Stimulated activated CD8-positive, alpha-beta memory T cell treated with anti-CD3 and anti-CD28 coated beads, Interleukin-7, amount 100 ng/mL, for 24 hours (primary cell): Measurements from ENCODE around the gene CA12.

Source experiments
- DNase-seq: peaks from one replicate; pipeline ENCODE4 v3.0.0-alpha.2; 2020; ENCODE audit warnings: low read depth

Gene CA12

DNA sequence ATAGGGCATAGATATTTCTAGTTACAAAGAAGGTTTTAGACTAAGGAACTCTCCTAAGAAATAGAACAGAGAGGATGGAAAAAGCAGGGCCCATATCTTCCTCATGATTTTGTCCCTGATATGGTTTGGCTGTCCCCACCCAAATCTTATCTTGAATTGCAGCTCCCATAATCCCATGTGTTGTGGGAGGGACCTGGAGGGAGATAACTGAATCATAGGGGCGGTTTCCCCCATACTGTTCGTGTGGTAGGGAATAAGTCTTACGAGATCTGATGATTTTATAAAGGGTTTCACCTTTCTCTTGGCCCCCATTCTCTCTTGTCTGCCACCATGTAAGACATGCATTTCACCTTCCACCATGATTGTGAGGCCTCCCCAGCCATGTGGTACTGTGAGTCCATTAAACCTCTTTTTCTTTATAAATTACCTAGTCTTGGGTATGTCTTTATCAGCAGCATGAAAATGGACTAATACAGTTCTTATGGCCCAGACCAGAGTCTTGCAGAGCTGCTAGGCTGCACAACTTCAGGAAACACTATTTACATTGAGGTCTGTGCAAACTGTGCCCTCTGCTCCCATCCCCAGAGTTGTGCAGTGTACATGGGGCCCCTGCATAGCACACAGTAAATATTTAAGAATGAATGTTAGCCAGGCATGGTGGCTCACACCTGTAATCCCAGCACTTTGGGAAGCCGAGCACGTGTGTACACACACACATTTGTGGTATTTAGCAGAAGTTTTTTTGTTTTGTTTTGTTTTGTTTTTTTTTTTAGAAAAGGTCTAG lies 20.3 kb upstream of the CA12 start:
- no peak for DNase-seq

DNA sequence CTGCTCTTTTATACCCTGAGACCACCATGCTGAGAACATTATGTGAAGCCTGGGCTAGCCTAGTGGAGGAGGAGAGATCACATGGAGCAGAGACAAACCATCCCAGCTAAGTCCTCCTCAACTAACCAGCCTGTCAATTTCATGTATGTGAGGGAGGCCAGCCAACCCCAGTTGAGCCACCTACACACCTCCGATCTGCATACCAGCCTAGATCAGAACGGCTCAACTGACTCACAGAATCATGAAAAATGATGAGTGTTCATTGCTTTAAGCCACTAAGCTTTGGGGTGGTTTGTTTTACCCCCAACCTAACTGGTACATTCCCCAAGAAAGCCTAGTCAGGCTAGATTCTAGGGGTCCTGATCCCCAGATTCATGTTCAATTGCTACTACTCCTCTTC lies 19.4 kb upstream of the CA12 start:
- no peak for DNase-seq

DNA sequence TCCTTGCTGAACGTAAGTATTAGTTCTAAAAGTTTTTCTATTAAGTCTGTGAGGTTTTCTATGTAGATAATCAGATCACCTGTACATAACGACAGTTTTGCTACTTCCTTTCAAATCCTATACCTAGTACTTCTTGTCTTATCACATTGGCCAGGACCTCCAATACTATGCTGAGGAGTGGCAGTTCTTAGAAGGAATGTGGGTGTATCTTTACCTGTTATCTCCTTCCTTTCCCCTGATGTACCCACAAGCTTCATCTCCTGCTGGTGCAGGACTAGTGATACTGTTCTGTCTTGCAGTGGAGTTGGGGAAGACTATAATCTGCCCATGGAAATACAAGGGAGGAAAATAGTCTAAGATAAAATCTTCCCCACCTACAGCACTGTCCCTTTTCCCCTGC lies 16.8 kb upstream of the CA12 start:
- no peak for DNase-seq

DNA sequence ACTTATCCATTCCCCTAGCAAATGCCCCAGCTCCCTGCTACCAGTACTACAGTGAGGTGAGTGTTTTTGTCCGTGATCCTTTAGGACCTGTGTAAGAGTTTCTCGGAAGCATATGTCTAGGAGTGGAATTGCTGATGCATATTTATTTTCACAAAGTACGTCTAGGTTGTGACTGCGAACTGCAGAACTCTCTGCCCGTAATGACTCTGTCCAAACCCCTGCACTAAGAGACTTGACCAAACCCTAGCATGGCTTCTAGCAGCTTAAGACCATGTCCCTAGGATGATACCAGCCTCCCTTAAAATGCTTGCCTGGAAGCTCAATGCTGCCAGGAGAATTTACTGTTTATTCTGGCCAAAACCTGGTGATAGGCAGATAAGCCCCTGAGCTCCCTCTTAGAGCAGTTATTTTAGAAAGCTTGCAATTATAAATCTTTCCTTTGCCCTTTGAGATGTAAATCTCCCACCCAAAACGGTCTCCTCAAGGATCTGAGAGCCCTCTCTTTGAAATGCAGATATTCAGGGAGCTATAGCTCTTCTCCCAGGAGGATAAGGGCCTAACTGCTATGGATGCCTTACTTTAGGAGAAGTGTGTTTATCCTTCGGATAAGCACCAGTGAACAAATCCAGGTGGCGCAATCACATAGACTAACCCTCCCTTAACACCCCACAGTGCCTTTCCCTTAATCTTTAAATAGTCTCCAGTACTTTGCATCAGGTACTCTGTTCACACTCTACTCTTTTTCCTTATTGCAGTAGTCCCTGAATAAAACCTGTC lies 14.7 kb upstream of the CA12 start:
- DNase-seq: no peak

DNA sequence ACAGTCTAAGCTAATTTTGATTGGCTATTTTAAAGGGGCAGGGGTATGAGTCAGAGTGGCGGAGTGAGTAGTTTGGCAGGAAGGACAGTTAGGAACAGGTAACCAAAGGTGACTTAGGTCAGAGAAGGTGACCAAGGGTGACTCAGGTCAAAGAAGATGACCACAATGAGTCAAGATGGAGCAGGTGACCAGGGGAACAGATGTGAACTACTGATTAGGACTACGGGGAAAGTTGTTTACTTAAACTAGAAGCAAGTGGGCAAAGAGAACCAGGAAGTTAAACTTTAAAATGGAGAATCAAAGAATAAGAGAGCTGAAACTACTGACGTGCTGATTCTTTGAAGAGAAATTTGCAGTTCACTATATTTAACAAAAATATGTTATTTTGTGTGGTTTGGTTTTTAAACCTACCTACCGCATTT lies 14.1 kb upstream of the CA12 start:
- no peak for DNase-seq

DNA sequence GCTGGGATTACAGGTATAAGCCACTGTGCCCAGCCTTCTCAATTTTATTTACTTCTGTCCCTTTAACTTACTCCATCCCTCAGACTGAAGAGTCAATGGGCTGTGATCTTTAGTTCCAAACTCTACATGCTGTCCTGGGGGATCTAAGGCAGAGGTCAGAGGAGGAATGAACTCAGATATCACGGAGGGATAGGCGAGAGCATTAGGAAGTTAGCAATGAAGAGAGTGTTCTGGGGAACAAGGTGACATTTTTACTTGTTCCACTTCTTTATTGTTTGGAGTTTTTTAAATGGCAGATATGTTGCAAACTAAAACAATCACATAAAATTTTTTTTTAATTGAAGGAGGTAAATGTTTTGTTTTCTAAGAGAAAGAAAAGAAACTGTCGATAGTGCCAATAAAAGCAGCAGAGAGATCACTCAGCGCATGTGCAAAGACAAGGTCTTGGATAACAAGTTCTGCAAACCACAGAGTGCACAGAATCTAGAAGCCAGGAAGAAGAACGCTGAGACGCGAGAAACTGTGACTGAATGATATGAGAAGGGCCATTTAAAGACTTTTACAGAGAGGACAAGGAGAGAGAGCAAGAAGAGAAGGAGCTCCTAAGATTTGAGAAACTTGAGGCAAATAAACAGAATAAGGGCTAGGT lies 10.8 kb upstream of the CA12 start:
- no peak for DNase-seq

DNA sequence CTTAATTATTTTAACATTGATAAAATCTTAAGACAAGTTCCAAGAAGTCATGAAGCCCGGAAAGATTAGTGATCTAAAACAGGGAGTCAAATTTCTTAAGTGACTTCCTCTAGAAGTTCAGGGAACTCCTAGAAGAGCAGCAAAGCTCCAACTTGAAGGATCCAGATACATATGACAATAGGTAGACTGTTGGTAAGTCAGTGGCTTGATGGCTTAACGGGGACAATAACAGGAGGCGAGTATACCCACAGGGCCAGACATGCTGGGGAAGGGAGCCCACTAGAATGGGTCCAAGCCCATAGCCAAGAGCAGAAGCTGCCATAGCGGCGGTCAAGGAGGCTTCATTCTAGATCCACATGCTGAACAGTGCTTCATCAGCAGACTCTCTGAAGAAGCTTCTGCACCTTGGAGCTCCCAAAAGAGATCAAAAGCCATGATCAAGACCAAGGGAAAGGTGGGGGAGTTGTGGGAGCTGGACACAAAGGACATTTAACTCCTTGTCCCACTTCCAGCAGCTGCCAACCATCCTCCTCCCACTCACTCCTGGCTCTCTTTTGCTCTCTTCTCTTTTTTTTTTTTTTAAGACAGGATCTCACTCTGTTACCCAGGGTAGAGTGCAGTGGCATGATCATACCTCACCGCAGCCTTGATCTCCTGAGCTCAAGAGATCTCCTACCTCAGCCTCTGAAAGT lies 10.2 kb upstream of the CA12 start:
- DNase-seq: no peak

DNA sequence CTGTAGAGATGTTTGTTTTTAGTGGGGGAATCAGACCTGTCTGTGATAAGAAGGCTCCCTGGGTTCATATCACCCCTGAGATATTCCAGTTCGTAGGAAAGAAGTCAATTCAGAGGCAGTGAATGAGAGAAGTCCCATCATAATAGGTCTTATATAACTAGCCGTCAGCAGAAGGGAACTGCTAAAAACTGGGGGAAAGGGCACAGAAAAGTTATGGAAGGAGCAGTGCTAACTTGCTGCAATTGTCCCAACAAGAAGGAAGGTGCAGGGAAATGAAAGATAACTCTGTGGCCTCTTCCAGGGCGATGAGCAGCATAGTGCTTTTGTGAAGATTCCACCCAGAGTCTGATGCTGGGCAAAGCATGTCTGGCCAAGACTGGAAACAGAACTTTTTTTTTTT lies 9.0 kb upstream of the CA12 start:
- DNase-seq: no peak

DNA sequence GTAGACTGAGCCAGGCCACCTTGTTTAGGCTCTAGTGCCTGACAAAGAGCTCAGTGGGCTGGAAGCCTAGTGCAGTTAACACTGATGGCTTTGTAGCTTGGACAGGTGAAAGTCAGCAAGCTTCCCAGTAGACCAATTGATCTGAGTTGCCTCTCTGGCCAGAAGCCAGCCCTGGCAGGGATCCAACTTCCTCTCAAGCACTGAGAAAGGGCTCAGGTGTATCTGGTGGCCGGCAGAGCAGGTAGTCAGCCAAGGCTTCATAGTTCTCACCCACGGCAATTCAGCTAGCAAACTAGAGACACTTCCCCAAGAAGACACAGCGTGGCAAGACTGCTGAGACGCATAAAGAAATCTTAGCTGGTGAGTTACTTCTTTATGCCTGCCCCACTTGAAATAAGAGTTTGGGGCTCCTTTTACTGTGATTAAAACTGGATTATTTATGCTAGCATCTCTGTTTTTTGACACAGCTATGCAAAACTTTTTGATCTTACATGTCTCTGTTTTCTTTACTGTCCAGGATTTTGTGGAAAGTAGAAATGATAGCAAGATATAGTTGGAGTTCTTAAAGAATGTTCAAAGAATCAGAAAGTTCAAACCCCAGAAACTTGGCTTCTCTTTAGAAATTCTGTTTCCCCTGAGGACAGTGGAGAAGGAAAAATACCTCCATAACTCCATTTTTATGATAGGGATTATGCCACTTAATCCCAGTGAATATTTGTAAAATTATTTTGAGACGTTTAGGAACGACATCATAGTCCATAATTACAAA lies 8.4 kb upstream of the CA12 start:
- no peak for DNase-seq

DNA sequence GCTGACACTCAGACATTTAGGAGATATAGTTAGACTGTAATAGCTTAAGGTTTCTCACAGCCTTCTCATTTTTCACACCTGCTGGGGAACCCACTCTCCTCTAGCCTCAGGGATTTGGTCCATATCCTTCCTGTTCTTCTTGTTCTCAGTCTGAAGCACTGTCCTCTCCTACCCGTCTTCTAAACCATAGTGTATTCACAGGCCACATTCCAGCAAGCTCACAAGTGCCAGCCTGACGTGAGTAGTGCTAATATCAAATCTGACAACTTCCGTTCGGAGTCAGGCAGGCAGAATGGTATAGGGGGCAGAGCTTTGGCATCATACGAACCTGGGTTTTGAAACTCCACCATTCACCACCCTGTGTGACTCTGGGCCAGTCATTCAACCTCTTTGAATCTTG lies 6.9 kb upstream of the CA12 start:
- DNase-seq: no peak

DNA sequence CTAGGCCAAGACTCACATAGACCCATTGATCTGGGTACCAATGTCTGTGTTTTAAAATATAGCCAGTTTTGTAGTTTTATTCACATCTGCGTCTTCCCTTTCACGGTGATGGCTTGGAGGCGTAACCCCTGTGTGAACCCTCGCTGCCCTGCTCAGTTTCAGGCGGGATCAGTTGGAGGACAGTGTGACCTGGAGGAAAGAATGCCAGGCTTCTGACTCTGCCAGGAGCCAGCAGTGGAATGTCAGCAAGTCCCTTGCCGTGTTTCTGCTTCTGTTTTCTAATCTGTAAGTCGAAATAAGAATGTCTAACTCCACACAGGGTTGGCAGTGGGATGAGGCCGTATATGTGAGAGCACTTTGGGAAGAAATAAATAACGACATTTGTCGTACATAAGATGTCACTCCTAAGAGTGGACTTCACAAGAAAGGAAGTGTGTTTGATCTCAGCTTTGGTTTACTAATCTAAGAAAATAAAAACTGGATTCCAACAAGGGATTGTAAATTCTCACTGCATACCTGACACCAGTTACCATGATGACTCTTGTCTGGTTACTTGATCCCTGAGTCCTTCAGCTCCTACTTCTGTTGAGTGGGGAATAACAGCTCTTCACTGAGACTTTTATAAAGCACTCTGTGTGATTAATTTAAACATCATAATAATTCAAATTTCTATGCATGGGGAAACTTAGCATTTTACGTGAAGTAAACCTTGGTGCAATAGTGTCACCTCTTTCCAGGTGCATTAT lies 6.3 kb upstream of the CA12 start:
- DNase-seq: no peak

DNA sequence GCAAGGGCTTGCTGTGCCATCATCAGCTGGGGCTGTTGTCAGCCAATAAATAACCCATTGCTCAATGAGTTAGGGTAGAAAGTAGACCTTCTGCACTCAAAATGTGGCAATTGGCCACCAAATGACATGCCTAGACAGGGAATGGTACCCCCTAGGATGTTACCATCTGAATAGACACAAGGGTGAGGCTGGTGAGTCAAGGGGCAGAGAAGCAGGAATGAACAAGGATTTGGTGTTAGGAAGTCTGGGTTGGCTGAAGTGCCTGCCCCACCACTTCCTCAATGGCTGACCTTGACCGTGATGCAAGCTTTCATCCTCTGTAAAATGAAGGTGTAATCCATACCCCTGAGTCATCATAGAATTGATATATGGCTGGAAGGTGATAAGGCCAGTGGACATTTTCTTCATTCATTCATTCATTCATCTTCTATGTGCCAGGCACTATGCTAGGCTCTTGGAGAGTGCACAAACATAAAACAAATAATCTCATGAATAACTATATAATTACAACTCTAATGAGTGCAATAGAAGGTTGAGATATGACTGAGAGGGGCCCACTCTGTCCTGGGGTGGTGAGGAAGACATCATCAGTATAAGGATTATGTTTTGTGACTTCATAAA lies 4.4 kb upstream of the CA12 start:
- DNase-seq: no peak

DNA sequence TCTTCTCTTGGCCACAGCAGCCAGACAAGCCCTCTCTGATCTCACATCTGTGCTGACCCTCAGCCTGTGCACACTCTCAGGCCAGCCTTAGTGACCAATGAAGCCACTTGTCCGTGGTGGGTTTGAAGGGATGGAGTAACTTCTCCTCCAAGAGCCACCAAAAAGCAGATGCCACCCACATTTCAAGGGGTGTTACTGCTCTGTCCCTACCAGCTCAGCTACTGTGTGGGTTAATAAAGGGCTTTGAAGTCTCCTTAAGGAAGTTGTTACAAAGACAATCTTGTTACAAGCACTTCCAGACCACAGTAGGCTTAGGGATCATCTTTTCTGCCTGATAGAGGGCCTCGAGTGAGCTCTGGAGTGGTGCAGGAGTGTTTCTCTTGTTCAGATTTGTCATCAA lies 3.3 kb upstream of the CA12 start:
- no peak for DNase-seq

DNA sequence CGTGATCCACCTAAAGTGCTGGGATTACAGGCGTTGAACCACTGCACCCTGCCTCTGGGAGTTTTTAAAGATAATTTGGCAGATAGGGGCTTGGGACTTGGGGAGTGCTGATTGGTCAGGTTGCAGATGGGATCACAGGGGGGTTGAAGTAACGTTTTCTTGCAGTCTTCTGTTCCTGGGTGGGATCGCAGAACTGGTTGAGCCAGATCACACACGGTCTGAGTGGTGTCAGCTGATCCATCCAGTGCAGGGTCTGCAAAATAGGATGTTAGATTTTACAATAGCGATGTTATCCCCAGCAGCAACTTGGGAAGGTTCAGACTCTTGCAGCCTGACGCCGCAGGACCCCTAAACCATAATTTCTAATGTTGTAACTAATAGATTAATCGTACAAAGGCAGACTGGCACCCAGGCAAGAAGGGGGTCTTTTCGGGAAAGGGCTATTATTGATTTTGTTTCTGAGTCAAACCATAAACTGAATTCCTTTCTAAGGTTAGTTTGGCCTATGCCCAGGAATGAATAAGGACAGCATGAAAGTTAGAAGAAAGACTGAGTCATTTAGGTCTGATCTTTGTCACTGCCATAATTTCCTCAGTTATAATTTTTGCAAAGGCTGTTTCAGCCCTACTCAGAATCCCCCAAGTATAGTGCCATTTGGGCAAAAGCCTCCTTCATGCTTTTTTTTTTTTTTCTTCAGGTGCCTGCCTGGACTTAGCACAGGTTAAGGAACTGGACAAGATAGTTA lies 1.5 kb upstream of the CA12 start:
- DNase-seq: no peak

DNA sequence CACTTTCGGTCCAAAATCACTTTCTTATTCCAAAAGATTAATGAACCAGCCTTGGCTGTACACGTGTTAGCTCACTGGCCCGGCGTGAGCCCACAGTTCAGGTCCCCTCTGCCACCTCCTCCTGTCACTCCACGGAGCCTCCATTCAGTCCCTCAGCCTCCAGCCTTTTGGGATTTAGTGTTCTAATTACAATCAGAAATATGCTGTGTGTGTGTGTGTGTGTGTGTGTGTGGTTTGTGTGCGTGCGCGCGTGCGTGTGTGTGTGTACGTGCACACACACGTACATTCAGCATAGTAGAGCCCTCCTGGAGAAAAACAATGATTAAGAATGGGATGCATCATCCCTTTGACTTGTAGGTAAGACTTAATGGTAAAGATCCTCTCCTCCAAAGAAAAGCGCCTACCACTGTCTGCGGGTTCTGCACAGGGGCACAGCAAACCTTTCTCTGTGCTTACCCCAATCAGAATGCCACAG lies 801 bp downstream of the CA12 start:
- DNase-seq: no peak

DNA sequence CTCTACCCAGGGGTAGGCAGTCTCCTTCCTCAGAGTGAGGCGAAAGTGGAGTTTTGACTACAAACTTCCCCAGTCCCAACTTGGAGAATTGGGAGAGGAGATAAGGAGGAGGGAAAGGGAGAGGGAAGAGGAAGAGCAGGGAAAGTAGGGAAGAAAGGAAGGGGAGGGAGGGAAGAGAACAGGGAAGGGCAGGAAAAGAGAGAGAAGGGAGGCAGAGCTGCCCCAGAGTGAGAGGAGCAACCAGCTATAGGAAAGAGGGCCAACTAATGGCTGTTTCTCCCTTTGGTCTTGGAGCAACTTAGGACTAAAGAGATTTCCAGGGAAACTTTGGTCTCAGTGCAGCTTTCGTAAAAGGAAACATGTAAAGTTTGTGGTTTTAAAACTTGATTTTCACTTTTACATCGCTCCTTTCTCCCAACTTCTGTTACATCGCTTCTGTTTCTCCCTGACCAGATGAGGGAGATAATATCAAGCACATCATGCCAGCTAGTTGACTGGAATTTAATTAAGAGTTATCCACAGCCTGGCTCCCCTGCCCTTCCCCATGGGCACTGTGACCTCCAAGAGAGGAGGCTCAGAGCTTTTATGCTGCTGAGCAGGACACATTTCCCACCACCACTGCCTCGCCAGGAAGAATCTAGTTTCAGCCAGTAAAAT lies 1.4 kb downstream of the CA12 start:
- DNase-seq: no peak

DNA sequence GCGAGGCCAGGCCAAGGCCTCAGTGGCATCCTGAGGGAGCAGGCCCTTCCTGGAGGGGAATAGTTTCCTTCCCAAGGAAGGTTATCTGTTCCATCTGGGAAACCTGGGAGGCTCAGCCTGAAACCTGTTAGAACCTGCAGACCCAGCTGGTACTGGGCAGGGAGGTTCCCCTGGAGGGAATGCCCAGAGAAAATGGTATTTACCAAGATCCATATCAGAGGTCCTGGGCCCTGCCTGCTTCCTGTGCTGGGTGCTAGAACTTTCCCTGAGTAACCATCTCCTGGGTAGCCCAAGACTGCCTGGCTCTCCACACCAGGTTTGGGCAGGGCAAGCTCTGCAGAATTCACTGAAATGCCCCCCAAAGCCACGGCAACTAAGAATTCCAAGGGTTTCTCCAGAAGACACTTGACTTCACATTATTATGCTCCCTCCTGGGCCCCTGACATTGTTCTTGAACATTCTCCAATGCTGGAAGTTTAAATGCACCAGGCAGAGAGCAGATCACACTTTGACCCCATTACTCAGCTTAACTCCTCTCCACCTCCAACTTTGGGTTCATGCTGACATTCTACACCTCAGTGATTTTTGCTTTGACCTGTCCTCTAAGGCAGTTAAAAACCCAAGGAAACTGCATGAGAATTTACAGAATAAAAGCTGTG lies 2.0 kb downstream of the CA12 start:
- no peak for DNase-seq

DNA sequence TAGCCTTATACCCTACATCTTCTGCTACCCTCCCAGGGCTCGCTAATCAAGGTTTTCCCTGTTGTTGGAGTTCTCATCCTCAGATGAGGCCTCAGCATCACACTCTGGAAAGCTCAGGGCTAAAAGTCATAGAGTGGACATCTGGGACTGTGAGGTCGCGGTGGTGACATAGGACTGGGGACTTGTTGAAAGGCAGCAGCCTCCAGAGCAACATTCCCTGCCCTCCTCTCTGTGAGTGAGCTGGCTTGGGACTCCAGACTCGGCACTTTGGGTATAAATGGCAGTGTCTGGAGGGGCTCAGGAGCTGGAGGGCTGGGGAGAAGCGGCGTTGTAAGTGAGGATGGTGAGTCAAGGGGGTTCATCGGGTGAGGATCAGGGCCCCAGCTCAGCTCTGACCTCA lies 2.7 kb downstream of the CA12 start:
- DNase-seq: no peak
